ENCODE results near the gene MAN2A1. TPM values are rescaled to one million over a fixed set of nuclear protein-coding genes. Genes with fewer than 3 reads are reported as not detected.

MAN2A1 gene
- polyA plus RNA-seq, 2 of the 4 experiments (the other 2 are of a cell fraction), result 15.8 to 51.5 TPM

DNA sequence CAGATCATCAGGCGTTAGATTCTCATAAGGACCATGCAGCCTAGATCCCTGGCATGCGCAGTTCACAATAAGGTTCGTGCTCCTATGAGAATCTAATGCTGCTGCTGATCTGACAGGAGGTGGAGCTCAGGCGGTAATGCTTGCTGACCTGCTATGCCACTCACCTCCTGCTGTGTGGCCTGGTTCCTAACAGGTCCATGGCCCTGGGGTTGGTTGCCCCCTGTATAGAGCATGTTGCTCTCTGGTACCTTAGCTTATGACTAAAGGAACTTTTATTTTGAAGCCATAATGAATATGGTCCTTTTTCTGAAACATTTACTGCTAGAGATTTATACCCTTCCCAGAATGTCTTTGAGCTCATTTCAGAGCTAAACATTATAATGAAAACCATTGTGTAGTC is 3.1 kb downstream of the MAN2A1 start:
- WGBS (ENCODE audit: missing lambda C conversion rate), result 98% methylated on average over 4 of the region's 4 CpGs
- no peak overlapping the region for H3K27ac ChIP-seq

DNA sequence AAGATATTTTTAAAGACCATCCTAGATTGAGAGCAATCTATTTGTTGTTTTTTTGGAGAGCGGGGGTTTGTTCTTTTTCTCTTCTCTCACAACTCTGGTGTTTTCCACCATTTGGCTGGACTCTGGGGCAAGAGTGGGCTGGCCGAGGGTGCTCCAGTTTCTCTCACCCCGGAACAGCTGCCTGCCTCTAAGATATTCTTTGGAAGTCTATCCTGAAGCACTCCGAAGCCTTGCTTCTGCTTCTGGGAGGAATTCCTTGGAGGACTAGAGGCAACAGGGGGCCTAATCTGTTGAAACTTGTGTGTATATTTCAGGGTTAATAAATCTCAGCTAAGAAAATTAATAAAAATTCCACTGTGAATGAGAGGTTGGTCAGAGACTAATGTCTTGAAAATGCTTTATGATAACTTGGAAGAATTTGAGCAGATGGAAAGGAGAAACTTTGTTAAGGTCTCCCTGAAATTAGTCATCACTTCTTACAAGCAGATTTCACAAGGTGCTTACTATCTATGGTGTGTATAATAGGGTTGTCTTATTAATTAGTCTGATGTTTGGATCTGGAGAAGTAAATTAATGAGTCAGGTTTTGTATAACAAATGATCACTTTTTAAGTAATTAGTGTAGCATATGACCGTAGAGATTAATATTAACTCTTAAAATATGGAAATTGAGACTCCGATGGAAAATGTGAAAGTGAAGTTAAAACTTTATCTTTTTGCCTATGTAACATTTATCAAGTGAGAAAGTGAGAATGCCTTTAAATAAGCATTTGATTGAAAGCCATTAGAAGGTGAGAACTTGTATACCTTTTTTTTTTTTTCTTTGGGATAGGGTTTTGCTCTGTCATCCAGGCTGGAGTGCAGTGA is 4.0 kb downstream of the MAN2A1 start:
- POLR2A ChIA-PET, result interaction anchor here (0.6 kb wide), 1 partner anchor 378 kb away, joined by 3 read pairs; no protein-coding TSS in a partner anchor
- Histone ChIP-seq H3K9me3 (no peaks in the 10 kb centered on the region), H3K4me2 (no peak overlapping the region; the same call in 2 of the 3 replicates), H3K4me3 (no peak overlapping the region), H3K4me1 (peaks cover 28% of the 10 kb centered on the region), H3K27ac (no peak overlapping the region)
- CTCF ChIA-PET, result interaction anchor here (4.0 kb wide), 1 partner anchor 8 kb away, joined by 14 read pairs; no protein-coding TSS in a partner anchor
- WGBS (ENCODE audit: missing lambda C conversion rate), result 88% methylated on average over 6 of the region's 6 CpGs
- ATAC-seq (no peak), DNase-seq (ENCODE audit: low read depth in 1 of 2, low spot score in 1 of 2) (no peak), FAIRE-seq (no peak)
- TF ChIP-seq, protein P1, sequence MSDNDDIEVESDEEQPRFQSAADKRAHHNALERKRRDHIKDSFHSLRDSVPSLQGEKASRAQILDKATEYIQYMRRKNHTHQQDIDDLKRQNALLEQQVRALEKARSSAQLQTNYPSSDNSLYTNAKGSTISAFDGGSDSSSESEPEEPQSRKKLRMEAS (IDR thresholded peaks at IDR 0.05), result no peak
- TF ChIP-seq FOSL2 (IDR thresholded peaks at IDR 0.05) (no peak), FOSL2 (CRISPR knock-in tag; IDR thresholded peaks at IDR 0.05) (peak; percentile 19; the same call in 1 of the 2 replicates)

More for the DNA sequence above, 3.1 kb downstream of the MAN2A1 start:
- FAIRE-seq, result no peak
- TF ChIP-seq HOXA7 (CRISPR knock-in tag; IDR thresholded peaks at IDR 0.05), result no peak
- no peak for TF ChIP-seq HOXB5 (CRISPR knock-in tag; IDR thresholded peaks at IDR 0.05)
- TF ChIP-seq, protein P2, sequence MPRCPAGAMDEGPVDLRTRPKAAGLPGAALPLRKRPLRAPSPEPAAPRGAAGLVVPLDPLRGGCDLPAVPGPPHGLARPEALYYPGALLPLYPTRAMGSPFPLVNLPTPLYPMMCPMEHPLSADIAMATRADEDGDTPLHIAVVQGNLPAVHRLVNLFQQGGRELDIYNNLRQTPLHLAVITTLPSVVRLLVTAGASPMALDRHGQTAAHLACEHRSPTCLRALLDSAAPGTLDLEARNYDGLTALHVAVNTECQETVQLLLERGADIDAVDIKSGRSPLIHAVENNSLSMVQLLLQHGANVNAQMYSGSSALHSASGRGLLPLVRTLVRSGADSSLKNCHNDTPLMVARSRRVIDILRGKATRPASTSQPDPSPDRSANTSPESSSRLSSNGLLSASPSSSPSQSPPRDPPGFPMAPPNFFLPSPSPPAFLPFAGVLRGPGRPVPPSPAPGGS (IDR thresholded peaks at IDR 0.05), result no peak
- TF ChIP-seq KDM1A (IDR thresholded peaks at IDR 0.05; ENCODE audit: low read depth), result no peak
- no peak for TF ChIP-seq ESRRA (IDR thresholded peaks at IDR 0.05; ENCODE audit: borderline replicate concordance, low read length)
- TF ChIP-seq EHF (CRISPR knock-in tag; IDR thresholded peaks at IDR 0.05), result no peak
- peaks cover 28% of the 10 kb centered on the region for H3K4me1 ChIP-seq
- peaks cover 5% of the 10 kb centered on the region; the same call in 1 of the 3 replicates for H3K9me3 ChIP-seq
- H3K4me3 ChIP-seq, result no peak overlapping the region
- no peak overlapping the region for H3K4me2 ChIP-seq
- ChIA-PET POLR2A (no interaction called here), CTCF (interaction anchor here (1.3 to 4.0 kb wide), 3 partner anchors 9 to 155 kb away, joined by 3 to 14 read pairs (median 5); no protein-coding TSS in a partner anchor)
- no peak for DNase-seq (ENCODE audit: low read depth in 1 of 2, low spot score in 1 of 2)
- no peak for ATAC-seq

DNA sequence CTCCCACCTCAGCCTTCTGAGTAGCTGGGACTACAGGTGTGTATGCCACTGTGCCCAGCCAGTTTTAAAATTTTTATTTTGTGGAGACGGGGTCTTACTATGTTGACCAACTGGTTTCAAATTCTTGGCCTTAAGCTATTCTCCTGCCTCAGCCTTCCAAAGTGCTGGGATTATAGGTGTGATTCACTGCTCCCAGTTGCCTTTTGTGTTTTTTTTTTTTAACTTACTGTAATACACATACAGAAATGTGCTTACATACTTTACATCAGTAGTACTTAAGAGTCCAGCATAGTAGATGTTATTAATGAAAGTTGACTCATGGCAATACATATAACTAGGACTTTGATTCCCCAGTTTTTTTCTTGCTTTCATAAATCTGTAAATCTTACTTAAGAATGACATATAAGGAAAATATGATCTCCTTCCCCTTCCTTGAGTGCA is 4.7 kb downstream of the MAN2A1 start:
- no peak for TF ChIP-seq RNF2 (IDR thresholded peaks at IDR 0.05; ENCODE audit: borderline replicate concordance, low read depth)
- TF ChIP-seq, protein P1 (IDR thresholded peaks at IDR 0.05), result no peak
- no peak for TF ChIP-seq HOXA7 (CRISPR knock-in tag; IDR thresholded peaks at IDR 0.05)
- TF ChIP-seq, protein P3, sequence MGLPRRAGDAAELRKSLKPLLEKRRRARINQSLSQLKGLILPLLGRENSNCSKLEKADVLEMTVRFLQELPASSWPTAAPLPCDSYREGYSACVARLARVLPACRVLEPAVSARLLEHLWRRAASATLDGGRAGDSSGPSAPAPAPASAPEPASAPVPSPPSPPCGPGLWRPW (IDR thresholded peaks at IDR 0.05), result no peak
- TF ChIP-seq JUN (IDR thresholded peaks at IDR 0.05), result no peak
- TF ChIP-seq EP300 (IDR thresholded peaks at IDR 0.05), result no peak
- no peak for TF ChIP-seq GATA3 (IDR thresholded peaks at IDR 0.05; ENCODE audit: borderline replicate concordance)
- TF ChIP-seq NFE2L2 (conservative IDR thresholded peaks at IDR 0.05; ENCODE audit: low read length), result no peak
- no peak for TF ChIP-seq POLR2AphosphoS2 (conservative IDR thresholded peaks at IDR 0.05; ENCODE audit: low read length)
- no peak for TF ChIP-seq RARB (CRISPR knock-in tag; IDR thresholded peaks at IDR 0.05)
- no peak for TF ChIP-seq MAFK (IDR thresholded peaks at IDR 0.05; ENCODE audit: partially characterized antibody)
- TF ChIP-seq FOSB (CRISPR knock-in tag; IDR thresholded peaks at IDR 0.05), result no peak
- TF ChIP-seq, protein P4, sequence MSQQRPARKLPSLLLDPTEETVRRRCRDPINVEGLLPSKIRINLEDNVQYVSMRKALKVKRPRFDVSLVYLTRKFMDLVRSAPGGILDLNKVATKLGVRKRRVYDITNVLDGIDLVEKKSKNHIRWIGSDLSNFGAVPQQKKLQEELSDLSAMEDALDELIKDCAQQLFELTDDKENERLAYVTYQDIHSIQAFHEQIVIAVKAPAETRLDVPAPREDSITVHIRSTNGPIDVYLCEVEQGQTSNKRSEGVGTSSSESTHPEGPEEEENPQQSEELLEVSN (IDR thresholded peaks at IDR 0.05; ENCODE audit: borderline replicate concordance, low read depth), result no peak
- no peak for TF ChIP-seq KDM1A (IDR thresholded peaks at IDR 0.05; ENCODE audit: low read depth)
- no peak for TF ChIP-seq CBX2 (IDR thresholded peaks at IDR 0.05; ENCODE audit: borderline replicate concordance, low read depth)
- POLR2A ChIA-PET, result no interaction called here
- Histone ChIP-seq H3K27ac (no peak overlapping the region), H3K4me3 (no peak overlapping the region), H3K4me1 (peaks cover 28% of the 10 kb centered on the region), H3K9me3 (no peaks in the 10 kb centered on the region), H3K4me2 (no peak overlapping the region)
- no peak for FAIRE-seq
- DNase-seq (ENCODE audit: low read depth in 1 of 2, low spot score in 1 of 2), result no peak
- 79% methylated on average over 1 of the region's 1 CpG for WGBS (ENCODE audit: missing lambda C conversion rate)
- no peak for ATAC-seq
- CTCF ChIA-PET, result no interaction called here
